LNCaP clone FGC (cell line): ENCODE measurements around the gene SPEF1.

Experiments
- DNase-seq: peaks from one replicate; pipeline ENCODE4 v3.0.0-alpha.2; 2011; ENCODE audit warnings: low read depth
- H3K4me3 ChIP-seq: 2 replicates; pipeline ENCODE4 v1.5.1; 2011; ENCODE audit warnings: mild to moderate bottlenecking, low read depth, low read length, control low read depth
- CTCF ChIP-seq: IDR thresholded peaks from 2 replicates; pipeline ENCODE4 v1.5.1; 2012; ENCODE audit warnings: mild to moderate bottlenecking; ENCODE audit not compliant: control insufficient read depth, insufficient read depth; ENCODE audit errors: extremely low read depth

The SPEF1 gene

DNA sequence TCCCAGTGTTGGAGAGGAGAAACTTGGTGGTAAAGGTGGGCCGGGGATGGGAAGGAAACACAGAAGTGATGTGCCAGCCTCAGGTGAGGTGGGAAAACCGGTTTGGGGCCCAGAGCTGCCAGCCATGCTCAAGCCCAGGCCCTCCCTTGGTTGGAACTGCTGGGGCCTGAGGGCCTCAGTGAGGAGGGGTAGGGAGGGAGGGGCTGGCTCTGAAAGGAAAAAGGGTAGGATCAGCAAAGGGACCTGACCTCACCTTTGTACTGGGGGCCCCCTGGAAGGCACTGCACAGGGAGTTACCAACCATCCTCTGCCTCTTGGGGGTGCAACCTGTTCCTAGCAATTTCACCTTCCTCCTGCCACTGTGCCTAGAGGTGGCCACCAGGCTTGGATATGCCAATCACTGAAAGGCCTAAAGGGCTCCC, 1.8 kb upstream of the SPEF1 start:
- DNase-seq = no peak
- no peak for TF ChIP-seq CTCF

DNA sequence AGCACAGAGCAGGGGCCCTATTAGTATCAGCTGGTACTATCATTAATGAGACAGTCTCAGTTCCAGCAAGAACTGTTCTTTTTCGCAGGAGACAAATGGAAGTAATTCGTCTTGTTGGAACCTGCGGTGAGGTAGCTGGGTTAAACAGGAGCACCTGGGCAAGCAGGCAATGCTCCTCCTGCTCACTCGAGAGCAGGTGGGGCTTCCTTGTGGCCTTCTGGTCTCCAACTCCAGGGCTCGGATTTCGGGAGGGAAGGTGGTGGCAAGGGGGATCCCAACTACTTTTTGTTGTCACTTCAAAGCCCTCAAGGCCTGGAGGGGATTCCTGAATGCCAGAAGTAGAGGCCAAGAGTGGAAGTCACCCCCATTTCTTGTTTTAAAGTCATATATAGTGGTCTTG, 1.3 kb upstream of the SPEF1 start:
- no peak overlapping the region for H3K4me3 ChIP-seq
- no peak for TF ChIP-seq CTCF
- DNase-seq = no peak

More for the DNA sequence above, 1.8 kb upstream of the SPEF1 start:
- H3K4me3 ChIP-seq = no peak overlapping the region

DNA sequence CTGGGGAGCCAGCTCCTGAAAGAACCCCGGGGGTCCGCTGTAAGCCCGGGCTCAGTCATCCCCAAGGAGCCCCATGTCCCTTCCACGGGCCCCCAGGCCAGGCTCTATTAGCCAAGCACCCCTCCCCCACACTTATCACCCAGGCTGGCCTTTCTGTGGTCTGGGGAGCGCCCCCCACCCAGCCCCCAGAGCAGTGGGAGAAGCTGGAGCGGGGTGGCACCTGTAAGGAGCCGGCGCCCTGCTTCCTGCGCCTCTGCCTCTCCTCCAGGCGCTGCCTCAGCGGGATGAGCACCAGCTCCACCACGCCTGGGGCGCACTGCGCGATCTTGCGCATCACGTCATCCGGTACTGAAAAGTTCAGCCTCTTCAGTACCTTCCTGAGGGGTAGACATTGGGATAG, 2.3 kb downstream of the SPEF1 start:
- no peak for TF ChIP-seq CTCF
- DNase-seq = no peak
- no peak overlapping the region for H3K4me3 ChIP-seq

DNA sequence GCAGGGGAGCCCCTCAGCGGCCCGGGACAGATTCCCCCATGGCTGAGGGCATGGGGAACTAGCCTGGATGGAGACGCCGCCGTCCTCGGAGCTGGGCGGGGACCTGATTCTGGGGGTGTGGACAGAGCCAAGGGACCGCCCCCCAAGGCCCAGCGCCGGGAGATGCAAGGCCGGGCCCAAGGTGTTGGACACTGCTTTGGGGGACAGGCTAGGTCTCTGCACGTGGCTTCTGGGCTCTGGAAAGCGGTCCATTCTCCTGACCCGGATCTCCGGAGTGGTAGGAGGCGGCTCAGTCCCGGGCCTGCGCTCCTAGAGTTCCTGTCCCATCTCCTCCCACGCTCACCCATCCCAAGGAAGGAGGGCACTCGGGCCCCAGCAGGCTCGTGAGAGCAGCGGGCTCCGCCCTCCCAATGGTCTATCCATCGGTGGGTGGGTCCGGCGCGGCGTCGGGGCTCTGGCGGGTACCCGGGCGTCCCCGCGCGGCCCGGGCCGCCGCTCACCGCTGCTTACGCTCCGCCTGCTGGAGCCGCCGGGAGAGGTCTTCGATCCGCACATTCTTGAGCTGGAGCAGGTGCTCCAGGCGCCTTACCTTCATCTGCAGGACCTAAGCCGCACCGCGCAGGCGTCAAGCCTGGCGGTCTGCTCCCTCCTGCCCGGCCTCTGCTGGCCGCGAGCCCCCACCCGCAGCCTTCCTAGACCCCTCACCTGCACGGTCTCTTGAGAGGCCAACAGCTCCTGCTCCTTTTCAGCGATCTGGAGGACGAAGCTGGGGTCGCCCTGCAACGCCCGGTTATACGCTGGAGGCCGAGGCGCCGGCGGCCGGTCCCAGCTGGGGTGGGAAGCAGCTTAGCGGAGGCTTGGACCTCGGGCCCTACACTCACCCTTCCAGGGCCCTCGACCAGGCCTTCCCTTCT, 3.3 kb downstream of the SPEF1 start:
- DNase-seq = no peak
- no peak for TF ChIP-seq CTCF

DNA sequence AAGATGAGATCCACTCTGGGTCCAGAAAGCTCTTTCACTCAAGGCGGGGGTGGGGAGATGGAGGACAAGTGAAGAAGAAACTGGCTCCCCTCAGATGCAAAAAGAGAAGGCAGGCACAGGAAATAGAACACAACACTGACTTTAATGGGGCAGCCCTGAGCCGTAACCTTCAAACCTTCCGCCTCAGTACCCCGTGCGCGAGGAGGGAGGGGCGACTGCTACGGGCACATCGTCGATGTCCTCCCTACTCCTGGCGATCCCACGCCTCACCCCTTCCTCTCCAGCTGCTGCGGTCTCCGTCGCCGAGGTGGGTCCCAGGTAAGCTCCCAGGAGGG, 3.9 kb downstream of the SPEF1 start:
- no peak for TF ChIP-seq CTCF
- H3K4me3 ChIP-seq = no peak overlapping the region

More for the DNA sequence above, 3.3 kb downstream of the SPEF1 start:
- H3K4me3 ChIP-seq = no peak overlapping the region

DNA sequence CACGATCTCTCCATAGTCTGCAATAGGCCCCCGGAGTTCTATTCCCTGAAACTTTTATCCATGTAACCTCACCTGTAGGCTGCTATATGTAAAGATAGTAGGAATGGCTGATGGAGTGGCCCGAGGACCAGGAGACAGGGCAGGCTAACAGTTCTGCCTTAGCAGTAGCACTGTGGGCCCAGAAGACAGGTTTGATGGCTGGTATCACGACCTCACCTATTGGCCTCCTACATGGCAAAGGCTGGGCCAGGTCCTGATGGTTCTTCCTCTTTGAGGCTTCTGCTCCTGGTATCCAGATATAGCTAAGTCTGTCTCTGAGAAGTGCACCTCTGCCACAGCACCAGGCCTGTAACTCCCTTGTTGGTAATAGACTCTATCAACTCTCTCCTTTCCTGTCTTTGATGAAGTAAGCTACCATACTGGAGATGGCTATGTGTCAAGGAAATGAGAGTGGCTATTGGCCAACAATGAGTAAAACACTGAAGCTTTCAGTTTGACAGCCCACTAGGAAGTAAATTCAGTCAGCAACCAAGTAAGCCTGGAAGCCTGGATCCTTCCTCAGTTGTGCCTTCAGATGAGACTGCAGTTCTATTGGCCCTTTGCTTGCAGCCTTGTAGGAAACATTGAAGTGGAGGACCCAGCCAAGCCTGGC, 5.7 kb downstream of the SPEF1 start:
- TF ChIP-seq CTCF = no peak
- DNase-seq = no peak
- no peak overlapping the region for H3K4me3 ChIP-seq

More for the DNA sequence above, 3.9 kb downstream of the SPEF1 start:
- DNase-seq = no peak
